GM12892 (cell line): ENCODE results near the gene CACNG5.

ENCODE experiments used
- POLR2A ChIP-seq: IDR thresholded peaks from 2 replicates; pipeline ENCODE4 v1.6.1; 2011; ENCODE audit warnings: low read depth, low read length, control low read depth
- POLR2AphosphoS5 ChIP-seq: IDR thresholded peaks from 2 replicates; pipeline ENCODE4 v1.6.1; 2011; ENCODE audit warnings: low read depth, low read length, control low read depth

DNA sequence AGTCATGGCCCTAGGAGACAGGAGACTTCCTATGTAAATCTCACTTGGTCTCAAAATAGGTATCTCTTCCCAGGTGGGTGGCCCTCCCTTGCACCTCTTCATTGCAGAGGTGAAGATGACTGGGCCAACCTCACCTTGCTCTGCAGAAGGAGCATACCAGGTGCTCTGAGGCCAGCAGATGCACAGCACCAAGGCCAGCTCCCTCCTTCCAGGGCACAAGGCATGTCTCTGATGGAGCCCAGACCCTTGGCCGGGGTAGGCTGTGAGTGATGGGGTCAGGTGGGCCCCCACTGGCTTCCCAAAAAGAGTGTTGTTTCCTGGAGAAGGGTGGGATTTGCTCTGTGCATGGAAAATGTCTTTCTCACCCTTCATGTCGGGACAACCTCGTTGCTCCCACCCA lies 12.8 kb downstream of the CACNG5 start:
- TF ChIP-seq POLR2A: no peak
- TF ChIP-seq POLR2AphosphoS5: no peak
